Trophoblast cell (in vitro differentiated cells and primary cell): ENCODE data around the gene FAM9A.

ENCODE experiments used
- DNase-seq, 2 donors: peaks; one replicate each; pipeline ENCODE4 v3.0.0-alpha.2; 2016
- H2AFZ ChIP-seq: 2 replicates; pipeline ENCODE4 v1.6.1; 2013; ENCODE audit warnings: low read length, moderate library complexity, mild to moderate bottlenecking; ENCODE audit not compliant: insufficient read depth, poor library complexity
- H2AK5ac ChIP-seq: 2 replicates; pipeline ENCODE4 v1.6.1; 2013; ENCODE audit warnings: mild to moderate bottlenecking, low read length
- H2BK120ac ChIP-seq: 2 replicates; pipeline ENCODE4 v1.6.1; 2013; ENCODE audit warnings: low read length, mild to moderate bottlenecking, moderate library complexity; ENCODE audit not compliant: insufficient read depth, poor library complexity
- H2BK12ac ChIP-seq: 2 replicates; pipeline ENCODE4 v1.6.1; 2013; ENCODE audit warnings: mild to moderate bottlenecking, low read length, moderate library complexity
- H2BK5ac ChIP-seq: 2 replicates; pipeline ENCODE4 v1.6.1; 2013; ENCODE audit warnings: low read length, low read depth, moderate library complexity, mild to moderate bottlenecking; ENCODE audit not compliant: poor library complexity
- H3K14ac ChIP-seq: 2 replicates; pipeline ENCODE4 v1.6.1; 2013; ENCODE audit warnings: mild to moderate bottlenecking, low read length
- H3K18ac ChIP-seq: 2 replicates; pipeline ENCODE4 v1.6.1; 2013; ENCODE audit warnings: mild to moderate bottlenecking, low read length
- H3K23ac ChIP-seq: 2 replicates; pipeline ENCODE4 v1.6.1; 2013; ENCODE audit warnings: low read length
- H3K27ac ChIP-seq: 2 replicates; pipeline ENCODE4 v1.5.1; 2013; ENCODE audit warnings: low read depth, mild to moderate bottlenecking, inconsistent platforms, low read length, moderate library complexity
- H3K27me3 ChIP-seq: 2 replicates; pipeline ENCODE4 v1.6.1; 2013; ENCODE audit warnings: inconsistent platforms, mild to moderate bottlenecking, low read length, moderate library complexity; ENCODE audit not compliant: insufficient read depth
- H3K36me3 ChIP-seq, 2 experiments: 1 replicate in 1 of 2; 2 replicates in 1 of 2; pipeline ENCODE4 v1.6.1; 2013; ENCODE audit warnings: low read length in 2 of 2, mild to moderate bottlenecking in 2 of 2, moderate library complexity in 1 of 2; ENCODE audit not compliant: insufficient read depth in 2 of 2, control insufficient read depth in 1 of 2
- H3K4ac ChIP-seq: 2 replicates; pipeline ENCODE4 v1.6.1; 2013; ENCODE audit warnings: low read depth, mild to moderate bottlenecking, low read length, moderate library complexity
- H3K4me1 ChIP-seq, 2 experiments: 1 replicate in 1 of 2; 2 replicates in 1 of 2; pipeline ENCODE4 v1.6.1; 2013; ENCODE audit warnings: low read length in 2 of 2, mild to moderate bottlenecking in 2 of 2, moderate library complexity in 1 of 2; ENCODE audit not compliant: insufficient read depth in 2 of 2, control insufficient read depth in 1 of 2
- H3K4me2 ChIP-seq: 2 replicates; pipeline ENCODE4 v1.6.1; 2013; ENCODE audit warnings: inconsistent platforms, mild to moderate bottlenecking, low read length, moderate library complexity
- H3K4me3 ChIP-seq: 2 replicates; pipeline ENCODE4 v1.5.1; 2013; ENCODE audit warnings: mild to moderate bottlenecking, low read depth, low read length, inconsistent platforms
- H3K79me1 ChIP-seq: one replicate; pipeline ENCODE4 v1.6.1; 2013; ENCODE audit warnings: low read length
- H3K79me2 ChIP-seq: 2 replicates; pipeline ENCODE4 v1.6.1; 2013; ENCODE audit warnings: low read length, mild to moderate bottlenecking; ENCODE audit not compliant: control insufficient read depth, insufficient read depth, poor library complexity
- H3K9ac ChIP-seq: 2 replicates; pipeline ENCODE4 v1.6.1; 2013; ENCODE audit warnings: mild to moderate bottlenecking, low read length
- H3K9me3 ChIP-seq: 2 replicates; pipeline ENCODE4 v1.6.1; 2013; ENCODE audit warnings: low read depth, mild to moderate bottlenecking, control low read depth, inconsistent platforms, low read length; ENCODE audit not compliant: insufficient read depth
- H4K12ac ChIP-seq: 2 replicates; pipeline ENCODE4 v1.6.1; 2013; ENCODE audit warnings: low read depth, mild to moderate bottlenecking, low read length, moderate library complexity
- H4K8ac ChIP-seq: 2 replicates; pipeline ENCODE4 v1.6.1; 2013; ENCODE audit warnings: low read depth, mild to moderate bottlenecking, low read length, moderate library complexity
- H4K91ac ChIP-seq: one replicate; pipeline ENCODE4 v1.6.1; 2013; ENCODE audit warnings: low read depth, mild to moderate bottlenecking, low read length, moderate library complexity
- WGBS: extraction: QIAGEN DNeasy Blood & Tissue Kit; methylation state at CpG from one replicate; pipeline ENCODE4 v1.1.7; 2013; ENCODE audit warnings: missing lambda C conversion rate; ENCODE audit not compliant: insufficient read length, insufficient coverage; ENCODE audit errors: extremely low coverage; 5-methylcytosine and 5-hydroxymethylcytosine counted together

FAM9A gene

GRCh38 chrX:8848911-8849310, 47.7 kb upstream of the FAM9A start:
- Histone ChIP-seq H2AFZ (no peak overlapping the region), H3K18ac (no peak overlapping the region), H3K4me3 (no peak overlapping the region), H3K9ac (no peak overlapping the region), H3K79me2 (no peaks in the 10 kb centered on the region), H3K27ac (no peak overlapping the region), H3K4me2 (no peak overlapping the region), H3K27me3 (no peaks in the 10 kb centered on the region), H3K14ac (no peak overlapping the region), H3K79me1 (no peaks in the 10 kb centered on the region), H2AK5ac (no peak overlapping the region), H2BK5ac (no peak overlapping the region), H3K4me1 (no peaks in the 10 kb centered on the region), H2BK120ac (no peak overlapping the region), H4K12ac (no peak overlapping the region), H4K91ac (no peak overlapping the region), H3K23ac (no peak overlapping the region), H3K4ac (no peak overlapping the region), H2BK12ac (no peak overlapping the region), H4K8ac (no peak overlapping the region), H3K9me3 (no peaks in the 10 kb centered on the region), H3K36me3 (no peaks in the 10 kb centered on the region)
- no CpG with 5 or more reads among the region's 3 CpGs for WGBS
- no peak for DNase-seq

- Histone ChIP-seq H4K8ac (no peak overlapping the region), H3K79me1 (no peaks in the 10 kb centered on the region), H3K4me1 (no peaks in the 10 kb centered on the region), H3K79me2 (no peaks in the 10 kb centered on the region), H2BK5ac (no peak overlapping the region), H3K4ac (no peak overlapping the region), H2BK120ac (no peak overlapping the region), H2BK12ac (no peak overlapping the region), H3K9me3 (no peaks in the 10 kb centered on the region), H3K4me2 (no peak overlapping the region), H4K91ac (no peak overlapping the region), H2AFZ (no peak overlapping the region), H3K18ac (no peak overlapping the region), H3K23ac (no peak overlapping the region), H3K14ac (no peak overlapping the region), H3K27ac (no peak overlapping the region), H4K12ac (no peak overlapping the region), H3K9ac (no peak overlapping the region), H3K27me3 (no peaks in the 10 kb centered on the region), H2AK5ac (no peak overlapping the region), H3K4me3 (no peak overlapping the region), H3K36me3 (no peaks in the 10 kb centered on the region)
- DNase-seq: no peak
- no CpG with 5 or more reads among the region's 3 CpGs for WGBS
Measured at GRCh38 chrX:8848441-8848840, 47.3 kb upstream of the FAM9A start.

GRCh38 chrX:8847360-8847759, 46.2 kb upstream of the FAM9A start:
- no peak overlapping the region for H2BK12ac ChIP-seq
- WGBS: no CpG with 5 or more reads among the region's 1 CpG
- H3K27me3 ChIP-seq: no peaks in the 10 kb centered on the region
- no peak overlapping the region for H3K4me3 ChIP-seq
- no peaks in the 10 kb centered on the region for H3K79me1 ChIP-seq
- no peak overlapping the region for H3K4ac ChIP-seq
- no peaks in the 10 kb centered on the region for H3K9me3 ChIP-seq
- no peak overlapping the region for H3K23ac ChIP-seq
- H3K18ac ChIP-seq: no peak overlapping the region
- DNase-seq: no peak
- no peak overlapping the region for H3K14ac ChIP-seq
- no peak overlapping the region for H3K9ac ChIP-seq
- no peak overlapping the region for H2AK5ac ChIP-seq
- H2BK5ac ChIP-seq: no peak overlapping the region
- no peak overlapping the region for H3K4me2 ChIP-seq
- H4K12ac ChIP-seq: no peak overlapping the region
- H3K4me1 ChIP-seq: no peaks in the 10 kb centered on the region
- H3K36me3 ChIP-seq: no peaks in the 10 kb centered on the region
- no peak overlapping the region for H3K27ac ChIP-seq
- no peak overlapping the region for H4K91ac ChIP-seq
- no peak overlapping the region for H4K8ac ChIP-seq
- no peak overlapping the region for H2BK120ac ChIP-seq
- no peak overlapping the region for H2AFZ ChIP-seq
- no peaks in the 10 kb centered on the region for H3K79me2 ChIP-seq

- DNase-seq: no peak
- H2AFZ ChIP-seq: no peak overlapping the region
- WGBS: no CpG with 5 or more reads among the region's 5 CpGs
Measured at GRCh38 chrX:8846266-8846665, 45.1 kb upstream of the FAM9A start.

More at GRCh38 chrX:8846266-8846665, 45.1 kb upstream of the FAM9A start:
- H3K4me1 ChIP-seq: no peaks in the 10 kb centered on the region
- H3K79me2 ChIP-seq: no peaks in the 10 kb centered on the region
- H3K18ac ChIP-seq: no peak overlapping the region
- H4K12ac ChIP-seq: no peak overlapping the region
- H3K23ac ChIP-seq: no peak overlapping the region
- no peak overlapping the region for H2BK5ac ChIP-seq
- no peak overlapping the region for H3K14ac ChIP-seq
- no peaks in the 10 kb centered on the region for H3K79me1 ChIP-seq
- H2AK5ac ChIP-seq: no peak overlapping the region
- H3K4ac ChIP-seq: no peak overlapping the region
- no peak overlapping the region for H3K27ac ChIP-seq
- H2BK120ac ChIP-seq: no peak overlapping the region
- no peaks in the 10 kb centered on the region for H3K36me3 ChIP-seq
- no peak overlapping the region for H3K9ac ChIP-seq
- H3K4me3 ChIP-seq: no peak overlapping the region
- H4K91ac ChIP-seq: no peak overlapping the region
- no peak overlapping the region for H4K8ac ChIP-seq
- no peaks in the 10 kb centered on the region for H3K9me3 ChIP-seq
- no peaks in the 10 kb centered on the region for H3K27me3 ChIP-seq
- no peak overlapping the region for H3K4me2 ChIP-seq
- no peak overlapping the region for H2BK12ac ChIP-seq
